GM23338 (cell line): ENCODE results near the gene CAPN8. TPM values are rescaled to one million over a fixed set of nuclear protein-coding genes. Genes with fewer than 3 reads are reported as not detected.

ENCODE experiments used
- ATAC-seq: fragments of 200-7000 bp; cut with Tn5 transposase; 3 replicates; pipeline ENCODE4 v1.9.1; 2020
- DNase-seq: peaks from one replicate; pipeline ENCODE4 v3.0.0-alpha.2; 2015; ENCODE audit warnings: low spot score
- H2AFZ ChIP-seq: fragments of 200-600 bp; sonication (generic); 2 replicates; pipeline ENCODE4 v1.8.0; 2016; ENCODE audit warnings: antibody characterized with exemption, mild to moderate bottlenecking, moderate library complexity
- H3F3A ChIP-seq: fragments of 200-600 bp; sonication (generic); replicated peaks from 2 replicates; pipeline ENCODE4 v1.8.0; 2017; ENCODE audit warnings: antibody characterized with exemption, mixed run types, low read depth
- H3K27ac ChIP-seq: fragments of 200-600 bp; sonication (generic); 2 replicates; pipeline ENCODE4 v1.6.1; 2016; ENCODE audit warnings: low read depth
- H3K27me3 ChIP-seq: fragments of 200-600 bp; sonication (generic); 2 replicates; pipeline ENCODE4 v1.8.0; 2016; ENCODE audit warnings: mild to moderate bottlenecking, mixed run types, moderate library complexity; ENCODE audit not compliant: insufficient read depth
- H3K36me3 ChIP-seq: fragments of 200-600 bp; sonication (generic); 2 replicates; pipeline ENCODE4 v1.8.0; 2016; ENCODE audit warnings: mild to moderate bottlenecking; ENCODE audit not compliant: insufficient read depth
- H3K4me1 ChIP-seq: fragments of 200-600 bp; sonication (generic); 2 replicates; pipeline ENCODE4 v1.8.0; 2016; ENCODE audit warnings: mild to moderate bottlenecking, moderate library complexity; ENCODE audit not compliant: insufficient read depth
- H3K4me2 ChIP-seq: fragments of 200-600 bp; sonication (generic); 2 replicates; pipeline ENCODE4 v1.7.1; 2017; ENCODE audit warnings: mixed run types
- H3K4me3 ChIP-seq: fragments of 200-600 bp; sonication (generic); 2 replicates; pipeline ENCODE4 v1.6.1; 2016; ENCODE audit warnings: mixed run types
- H3K79me2 ChIP-seq: fragments of 200-600 bp; sonication (generic); replicated peaks from 2 replicates; pipeline ENCODE4 v1.8.0; 2017; ENCODE audit warnings: mild to moderate bottlenecking; ENCODE audit not compliant: insufficient read depth
- H3K9me2 ChIP-seq: fragments of 200-600 bp; sonication (generic); 2 replicates; pipeline ENCODE4 v1.8.0; 2017; ENCODE audit not compliant: insufficient read depth
- H4K20me1 ChIP-seq: fragments of 200-600 bp; sonication (generic); replicated peaks from 2 replicates; pipeline ENCODE4 v1.8.0; 2017; ENCODE audit warnings: mild to moderate bottlenecking; ENCODE audit not compliant: insufficient read depth
- H3K27ac Mint-ChIP-seq: 2 replicates; pipeline ENCODE4 v1.8.0; 2020; ENCODE audit warnings: inconsistent platforms, mild to moderate bottlenecking, moderate library complexity, mixed read lengths
- H3K27me3 Mint-ChIP-seq: 3 replicates; pipeline ENCODE4 v1.8.0; 2022; ENCODE audit warnings: low read depth, mild to moderate bottlenecking, moderate library complexity, mixed read lengths, inconsistent platforms; ENCODE audit not compliant: insufficient read depth, poor library complexity
- H3K36me3 Mint-ChIP-seq: 3 replicates; pipeline ENCODE4 v1.8.0; 2021; ENCODE audit warnings: low read depth, mild to moderate bottlenecking, inconsistent platforms, moderate library complexity, mixed read lengths
- H3K4me1 Mint-ChIP-seq: 3 replicates; pipeline ENCODE4 v1.8.0; 2020; ENCODE audit warnings: mild to moderate bottlenecking, inconsistent platforms, mixed read lengths
- H3K4me3 Mint-ChIP-seq: 3 replicates; pipeline ENCODE4 v1.8.0; 2021; ENCODE audit warnings: moderate library complexity, mild to moderate bottlenecking, inconsistent platforms, mixed read lengths
- H3K9me3 Mint-ChIP-seq: 3 replicates; pipeline ENCODE4 v1.8.0; 2020; ENCODE audit warnings: moderate library complexity, mild to moderate bottlenecking, inconsistent platforms, mixed read lengths
- CREB1 ChIP-seq: fragments of 250-450 bp; sonication (Bioruptor Pico); IDR thresholded peaks from 2 replicates; pipeline ENCODE4 v1.5.0; 2020; ENCODE audit warnings: low read depth, mild to moderate bottlenecking, moderate library complexity
- EZH2 ChIP-seq: fragments of 200-600 bp; sonication (generic); IDR thresholded peaks from one replicate; pipeline ENCODE4 v1.8.0; 2017; ENCODE audit warnings: antibody characterized with exemption, mild to moderate bottlenecking, low read depth; ENCODE audit not compliant: unreplicated experiment
- EZH2phosphoT487 ChIP-seq: fragments of 200-600 bp; sonication (generic); IDR thresholded peaks from one replicate; pipeline ENCODE4 v1.8.1; 2018; ENCODE audit warnings: antibody characterized with exemption; ENCODE audit not compliant: unreplicated experiment
- JUNB ChIP-seq: IDR thresholded peaks from one replicate; pipeline ENCODE4 v1.6.1; 2016; ENCODE audit warnings: antibody characterized with exemption; ENCODE audit not compliant: unreplicated experiment
- NANOG ChIP-seq: IDR thresholded peaks from 2 replicates; pipeline ENCODE4 v1.6.1; 2016; ENCODE audit warnings: antibody characterized with exemption, borderline replicate concordance
- POLR2AphosphoS5 ChIP-seq: IDR thresholded peaks from 2 replicates; pipeline ENCODE4 v1.6.1; 2016; ENCODE audit warnings: antibody characterized with exemption, low read depth
- REST ChIP-seq: IDR thresholded peaks from one replicate; pipeline ENCODE4 v1.6.1; 2018; ENCODE audit warnings: antibody characterized with exemption; ENCODE audit not compliant: unreplicated experiment
- STAT1 ChIP-seq: IDR thresholded peaks from one replicate; pipeline ENCODE4 v1.6.1; 2016; ENCODE audit warnings: antibody characterized with exemption; ENCODE audit not compliant: unreplicated experiment
- ZNF114 ChIP-seq: fragments of 250-450 bp; sonication (Bioruptor Pico); IDR thresholded peaks from 2 replicates; pipeline ENCODE4 v1.5.0; 2020; ENCODE audit warnings: mild to moderate bottlenecking, moderate library complexity
- ZNF331 ChIP-seq: fragments of 250-450 bp; sonication (Bioruptor Pico); IDR thresholded peaks from 2 replicates; pipeline ENCODE4 v1.5.0; 2020; ENCODE audit warnings: low read depth, mild to moderate bottlenecking, moderate library complexity
- polyA plus RNA-seq: library from polyadenylated mRNA; unstranded; fragments of >200 nt; fragmentation: Nextera tagmentation; extraction: Ambion mirVana; gene quantifications from 2 replicates; pipeline ENCODE4 v1.2.1, GENCODE V29; 2016
- total RNA-seq: library from RNA; depleted of rRNA; stranded (reverse); fragments of >200 nt; shearing (Covaris generic); gene quantifications from 2 replicates; pipeline ENCODE4 v1.2.3, GENCODE V29; 2014
- TF ChIP-seq, protein P1 (sequence below): IDR thresholded peaks from 2 replicates; pipeline ENCODE4 v1.6.1; 2016; ENCODE audit warnings: antibody characterized with exemption
- TF ChIP-seq, protein P2 (sequence below): fragments of 250-450 bp; sonication (Bioruptor Pico); IDR thresholded peaks from 2 replicates; pipeline ENCODE4 v1.5.0; 2020; ENCODE audit warnings: mild to moderate bottlenecking, moderate library complexity
- TF ChIP-seq, protein P3 (sequence below), 2 experiments: fragments of 200-600 bp in 1 of 2; sonication (generic) in 1 of 2; conservative IDR thresholded peaks; 2 replicates each; pipeline versions ENCODE4 v1.5.1 to v1.6.1; 2016 to 2017; ENCODE audit warnings: antibody characterized with exemption in 2 of 2, low read depth in 2 of 2, mild to moderate bottlenecking in 2 of 2, moderate library complexity in 1 of 2

Gene CAPN8
- total and polyA plus RNA-seq, 2 experiments from 2014 or later: not detected

DNA sequence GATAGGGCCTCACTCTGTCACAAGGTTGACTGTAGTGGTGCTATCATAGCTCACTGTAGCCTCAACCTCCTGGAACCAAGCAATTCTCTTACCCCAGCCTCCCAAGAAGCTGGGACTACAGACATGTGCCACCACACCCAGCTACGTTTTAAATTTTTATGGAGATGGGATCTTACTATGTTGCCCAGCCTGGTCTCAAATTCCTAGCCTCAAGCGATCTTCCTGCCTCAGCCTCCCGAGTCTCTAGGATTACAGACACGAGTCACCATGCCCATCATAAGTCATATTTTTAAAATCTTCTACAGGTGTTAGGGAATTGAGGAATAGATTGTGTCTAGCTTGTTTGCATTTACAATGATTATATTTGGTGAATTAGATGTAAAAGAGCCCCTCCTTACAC lies 145.3 kb downstream of the CAPN8 start:
- H3K4me1 Mint-ChIP-seq: peaks cover 8% of the 10 kb centered on the region; the same call in 2 of the 3 replicates
- H3K4me3 Mint-ChIP-seq: no peak overlapping the region
- H3K36me3 Mint-ChIP-seq: peaks cover 10% of the 10 kb centered on the region; the same call in 2 of the 3 replicates
- Histone ChIP-seq H3K27ac (no peak overlapping the region), H3K4me2 (no peak overlapping the region), H3K4me3 (no peak overlapping the region), H2AFZ (no peak overlapping the region), H3F3A (no peaks in the 10 kb centered on the region), H4K20me1 (no peaks in the 10 kb centered on the region), H3K36me3 (no peaks in the 10 kb centered on the region), H3K27me3 (no peaks in the 10 kb centered on the region), H3K4me1 (no peaks in the 10 kb centered on the region), H3K79me2 (no peaks in the 10 kb centered on the region), H3K9me2 (no peaks in the 10 kb centered on the region; the same call in 1 of the 2 replicates)
- H3K27me3 Mint-ChIP-seq: peaks cover 6% of the 10 kb centered on the region
- DNase-seq (no peak), ATAC-seq (no peak)
- TF ChIP-seq, protein P1, sequence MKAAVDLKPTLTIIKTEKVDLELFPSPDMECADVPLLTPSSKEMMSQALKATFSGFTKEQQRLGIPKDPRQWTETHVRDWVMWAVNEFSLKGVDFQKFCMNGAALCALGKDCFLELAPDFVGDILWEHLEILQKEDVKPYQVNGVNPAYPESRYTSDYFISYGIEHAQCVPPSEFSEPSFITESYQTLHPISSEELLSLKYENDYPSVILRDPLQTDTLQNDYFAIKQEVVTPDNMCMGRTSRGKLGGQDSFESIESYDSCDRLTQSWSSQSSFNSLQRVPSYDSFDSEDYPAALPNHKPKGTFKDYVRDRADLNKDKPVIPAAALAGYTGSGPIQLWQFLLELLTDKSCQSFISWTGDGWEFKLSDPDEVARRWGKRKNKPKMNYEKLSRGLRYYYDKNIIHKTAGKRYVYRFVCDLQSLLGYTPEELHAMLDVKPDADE: no peak
- TF ChIP-seq ZNF114 (no peak), NANOG (no peak), STAT1 (no peak), EZH2 (no peak), EZH2phosphoT487 (no peak), ZNF331 (CRISPR knock-in tag) (no peak), JUNB (no peak), CREB1 (CRISPR knock-in tag) (no peak), POLR2AphosphoS5 (no peak), REST (no peak)
- TF ChIP-seq, protein P2, sequence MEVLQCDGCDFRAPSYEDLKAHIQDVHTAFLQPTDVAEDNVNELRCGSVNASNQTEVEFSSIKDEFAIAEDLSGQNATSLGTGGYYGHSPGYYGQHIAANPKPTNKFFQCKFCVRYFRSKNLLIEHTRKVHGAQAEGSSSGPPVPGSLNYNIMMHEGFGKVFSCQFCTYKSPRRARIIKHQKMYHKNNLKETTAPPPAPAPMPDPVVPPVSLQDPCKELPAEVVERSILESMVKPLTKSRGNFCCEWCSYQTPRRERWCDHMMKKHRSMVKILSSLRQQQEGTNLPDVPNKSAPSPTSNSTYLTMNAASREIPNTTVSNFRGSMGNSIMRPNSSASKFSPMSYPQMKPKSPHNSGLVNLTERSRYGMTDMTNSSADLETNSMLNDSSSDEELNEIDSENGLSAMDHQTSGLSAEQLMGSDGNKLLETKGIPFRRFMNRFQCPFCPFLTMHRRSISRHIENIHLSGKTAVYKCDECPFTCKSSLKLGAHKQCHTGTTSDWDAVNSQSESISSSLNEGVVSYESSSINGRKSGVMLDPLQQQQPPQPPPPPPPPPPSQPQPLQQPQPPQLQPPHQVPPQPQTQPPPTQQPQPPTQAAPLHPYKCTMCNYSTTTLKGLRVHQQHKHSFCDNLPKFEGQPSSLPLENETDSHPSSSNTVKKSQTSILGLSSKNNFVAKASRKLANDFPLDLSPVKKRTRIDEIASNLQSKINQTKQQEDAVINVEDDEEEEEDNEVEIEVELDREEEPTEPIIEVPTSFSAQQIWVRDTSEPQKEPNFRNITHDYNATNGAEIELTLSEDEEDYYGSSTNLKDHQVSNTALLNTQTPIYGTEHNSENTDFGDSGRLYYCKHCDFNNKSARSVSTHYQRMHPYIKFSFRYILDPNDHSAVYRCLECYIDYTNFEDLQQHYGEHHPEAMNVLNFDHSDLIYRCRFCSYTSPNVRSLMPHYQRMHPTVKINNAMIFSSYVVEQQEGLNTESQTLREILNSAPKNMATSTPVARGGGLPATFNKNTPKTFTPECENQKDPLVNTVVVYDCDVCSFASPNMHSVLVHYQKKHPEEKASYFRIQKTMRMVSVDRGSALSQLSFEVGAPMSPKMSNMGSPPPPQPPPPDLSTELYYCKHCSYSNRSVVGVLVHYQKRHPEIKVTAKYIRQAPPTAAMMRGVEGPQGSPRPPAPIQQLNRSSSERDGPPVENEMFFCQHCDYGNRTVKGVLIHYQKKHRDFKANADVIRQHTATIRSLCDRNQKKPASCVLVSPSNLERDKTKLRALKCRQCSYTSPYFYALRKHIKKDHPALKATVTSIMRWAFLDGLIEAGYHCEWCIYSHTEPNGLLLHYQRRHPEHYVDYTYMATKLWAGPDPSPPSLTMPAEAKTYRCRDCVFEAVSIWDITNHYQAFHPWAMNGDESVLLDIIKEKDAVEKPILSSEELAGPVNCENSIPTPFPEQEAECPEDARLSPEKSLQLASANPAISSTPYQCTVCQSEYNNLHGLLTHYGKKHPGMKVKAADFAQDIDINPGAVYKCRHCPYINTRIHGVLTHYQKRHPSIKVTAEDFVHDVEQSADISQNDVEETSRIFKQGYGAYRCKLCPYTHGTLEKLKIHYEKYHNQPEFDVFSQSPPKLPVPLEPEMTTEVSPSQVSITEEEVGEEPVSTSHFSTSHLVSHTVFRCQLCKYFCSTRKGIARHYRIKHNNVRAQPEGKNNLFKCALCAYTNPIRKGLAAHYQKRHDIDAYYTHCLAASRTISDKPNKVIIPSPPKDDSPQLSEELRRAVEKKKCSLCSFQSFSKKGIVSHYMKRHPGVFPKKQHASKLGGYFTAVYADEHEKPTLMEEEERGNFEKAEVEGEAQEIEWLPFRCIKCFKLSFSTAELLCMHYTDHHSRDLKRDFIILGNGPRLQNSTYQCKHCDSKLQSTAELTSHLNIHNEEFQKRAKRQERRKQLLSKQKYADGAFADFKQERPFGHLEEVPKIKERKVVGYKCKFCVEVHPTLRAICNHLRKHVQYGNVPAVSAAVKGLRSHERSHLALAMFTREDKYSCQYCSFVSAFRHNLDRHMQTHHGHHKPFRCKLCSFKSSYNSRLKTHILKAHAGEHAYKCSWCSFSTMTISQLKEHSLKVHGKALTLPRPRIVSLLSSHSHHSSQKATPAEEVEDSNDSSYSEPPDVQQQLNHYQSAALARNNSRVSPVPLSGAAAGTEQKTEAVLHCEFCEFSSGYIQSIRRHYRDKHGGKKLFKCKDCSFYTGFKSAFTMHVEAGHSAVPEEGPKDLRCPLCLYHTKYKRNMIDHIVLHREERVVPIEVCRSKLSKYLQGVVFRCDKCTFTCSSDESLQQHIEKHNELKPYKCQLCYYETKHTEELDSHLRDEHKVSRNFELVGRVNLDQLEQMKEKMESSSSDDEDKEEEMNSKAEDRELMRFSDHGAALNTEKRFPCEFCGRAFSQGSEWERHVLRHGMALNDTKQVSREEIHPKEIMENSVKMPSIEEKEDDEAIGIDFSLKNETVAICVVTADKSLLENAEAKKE (CRISPR knock-in tag): no peak
- TF ChIP-seq, protein P3, sequence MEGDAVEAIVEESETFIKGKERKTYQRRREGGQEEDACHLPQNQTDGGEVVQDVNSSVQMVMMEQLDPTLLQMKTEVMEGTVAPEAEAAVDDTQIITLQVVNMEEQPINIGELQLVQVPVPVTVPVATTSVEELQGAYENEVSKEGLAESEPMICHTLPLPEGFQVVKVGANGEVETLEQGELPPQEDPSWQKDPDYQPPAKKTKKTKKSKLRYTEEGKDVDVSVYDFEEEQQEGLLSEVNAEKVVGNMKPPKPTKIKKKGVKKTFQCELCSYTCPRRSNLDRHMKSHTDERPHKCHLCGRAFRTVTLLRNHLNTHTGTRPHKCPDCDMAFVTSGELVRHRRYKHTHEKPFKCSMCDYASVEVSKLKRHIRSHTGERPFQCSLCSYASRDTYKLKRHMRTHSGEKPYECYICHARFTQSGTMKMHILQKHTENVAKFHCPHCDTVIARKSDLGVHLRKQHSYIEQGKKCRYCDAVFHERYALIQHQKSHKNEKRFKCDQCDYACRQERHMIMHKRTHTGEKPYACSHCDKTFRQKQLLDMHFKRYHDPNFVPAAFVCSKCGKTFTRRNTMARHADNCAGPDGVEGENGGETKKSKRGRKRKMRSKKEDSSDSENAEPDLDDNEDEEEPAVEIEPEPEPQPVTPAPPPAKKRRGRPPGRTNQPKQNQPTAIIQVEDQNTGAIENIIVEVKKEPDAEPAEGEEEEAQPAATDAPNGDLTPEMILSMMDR (conservative IDR thresholded peaks at IDR 0.05; ENCODE audit: low read depth in 2 of 2): no peak
- no peak overlapping the region for H3K27ac Mint-ChIP-seq
- H3K9me3 Mint-ChIP-seq: peaks cover 15% of the 10 kb centered on the region
